Measurements from ENCODE around the gene MESD.

The MESD gene

GRCh38 chr15:80989518-80990478 is at the start of gene MESD:
Gene MESD, minus strand, starts transcription at chr15:80989819. Its CDS starts 28 bp downstream, at chr15:80989791.
- peak; percentile 97 for DNase-seq

- no peak for DNase-seq
These were observed 49.5 kb upstream of the MESD start for GRCh38 chr15:81038975-81039607.

GRCh38 chr15:81037952-81038743 is 48.5 kb upstream of the MESD start:
- no peak for DNase-seq

DNA sequence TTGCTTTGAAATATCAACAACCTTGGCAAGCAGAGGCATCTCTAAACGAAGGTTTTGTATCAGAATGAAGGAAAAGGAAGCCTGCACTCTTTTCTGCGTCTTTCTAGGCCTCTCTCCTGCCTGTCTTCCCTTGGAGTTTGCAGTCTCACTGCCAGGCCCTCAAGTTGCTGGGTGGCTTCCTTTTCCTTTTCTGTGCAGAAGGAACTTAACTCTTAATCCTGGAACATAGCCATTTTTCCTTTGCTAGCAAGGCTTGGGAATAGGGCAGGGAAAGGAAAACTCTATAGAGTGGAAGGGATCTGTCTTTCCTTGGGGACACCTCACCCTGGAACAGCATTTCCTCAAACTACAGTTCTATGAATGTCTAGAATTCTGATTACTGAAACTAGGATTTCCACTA is 43.9 kb upstream of the MESD start:
- DNase-seq = no peak

DNA sequence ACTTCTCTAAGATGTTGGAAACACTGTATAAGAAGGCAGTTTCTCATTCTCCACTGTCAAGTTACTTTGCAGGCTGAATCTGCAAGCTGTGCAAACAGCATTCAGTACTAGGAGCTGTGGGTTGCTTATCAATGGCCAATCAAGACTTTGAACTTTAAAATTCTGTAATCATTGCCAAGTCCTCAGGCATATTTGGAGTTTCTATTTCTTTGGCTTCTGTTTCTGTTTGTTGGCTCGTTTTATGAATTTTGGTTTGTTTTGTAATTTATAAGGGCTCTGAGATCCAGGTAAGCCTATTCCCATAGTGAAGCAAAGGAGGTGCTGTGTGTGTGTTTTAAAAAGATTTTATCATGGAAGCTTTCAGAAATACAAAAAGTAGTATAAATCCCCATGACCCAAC is 43.2 kb upstream of the MESD start:
- no peak for DNase-seq

GRCh38 chr15:81032355-81032754 is 42.7 kb upstream of the MESD start:
- no peak for DNase-seq

- no peak for DNase-seq
These were observed 41.6 kb upstream of the MESD start for GRCh38 chr15:81031203-81031602.

- no peak for DNase-seq
These were observed 40.7 kb upstream of the MESD start for GRCh38 chr15:81030301-81030750.

- no peak for DNase-seq
These were observed 40.0 kb upstream of the MESD start for GRCh38 chr15:81029414-81030300.

DNA sequence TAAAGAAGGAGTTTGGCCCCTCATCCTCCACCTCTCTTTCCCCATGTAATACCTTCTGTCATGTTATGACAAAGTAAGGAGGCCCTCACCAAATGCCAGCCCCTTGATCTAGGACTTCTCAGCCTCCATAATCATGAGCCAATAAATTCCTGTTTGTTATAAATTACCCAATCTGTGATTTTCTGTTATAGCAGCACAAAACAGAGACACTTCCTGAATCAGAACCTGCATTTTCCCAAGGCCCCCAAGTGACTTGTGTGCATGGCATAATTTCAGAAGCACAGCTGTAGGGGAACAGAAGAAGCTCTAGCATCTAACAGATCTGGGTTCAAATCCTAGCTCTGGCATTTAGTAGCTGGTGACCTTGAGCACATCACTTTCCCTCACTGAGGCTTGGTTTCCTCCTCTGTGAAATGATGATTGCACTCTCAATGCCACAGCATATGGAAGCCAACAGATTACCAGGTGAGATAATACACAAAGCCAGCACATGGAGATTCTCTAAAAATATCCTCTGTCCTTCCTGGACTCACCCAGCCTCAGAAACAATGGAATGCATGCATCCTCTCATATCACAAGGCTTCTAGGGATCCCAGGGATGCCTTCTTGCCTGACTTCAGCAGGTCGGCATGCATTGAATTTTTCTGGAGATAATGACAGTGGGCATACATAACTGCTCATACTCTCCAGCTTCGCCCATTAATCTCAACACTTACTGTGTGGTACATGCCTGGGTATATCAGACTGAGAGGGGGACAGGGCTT is 37.4 kb upstream of the MESD start:
- no peak for DNase-seq

DNA sequence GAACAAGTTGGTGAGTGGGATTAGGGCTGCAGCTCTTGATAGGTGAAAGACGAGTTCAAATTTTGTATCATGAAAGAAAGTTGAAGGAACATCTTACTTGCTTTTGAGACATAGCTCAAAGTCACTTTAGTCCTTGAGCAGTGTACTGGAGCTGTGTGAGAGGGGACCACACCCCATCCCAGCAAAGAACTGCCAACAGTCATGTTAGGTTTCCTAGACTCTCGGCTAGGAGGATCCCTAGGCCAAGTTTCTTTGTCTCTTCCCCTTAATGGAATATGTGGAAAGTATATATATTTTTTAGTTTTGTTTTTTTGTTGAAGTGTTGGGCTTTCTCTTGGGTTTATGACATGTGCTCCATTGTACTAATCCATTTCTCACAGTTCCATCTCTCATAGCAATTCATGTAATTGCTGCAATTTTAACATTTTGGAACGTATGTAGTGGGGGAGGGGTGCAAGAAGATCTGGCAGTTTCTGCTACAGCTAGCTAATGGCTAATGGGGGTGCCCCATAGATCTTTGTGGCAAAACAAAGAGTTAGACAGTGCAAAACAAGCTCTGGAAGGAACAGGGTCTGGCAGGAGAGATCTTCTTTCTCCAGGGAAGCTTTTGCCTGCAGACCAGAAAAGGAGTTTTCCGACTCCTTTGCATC is 36.2 kb upstream of the MESD start:
- DNase-seq = no peak

DNA sequence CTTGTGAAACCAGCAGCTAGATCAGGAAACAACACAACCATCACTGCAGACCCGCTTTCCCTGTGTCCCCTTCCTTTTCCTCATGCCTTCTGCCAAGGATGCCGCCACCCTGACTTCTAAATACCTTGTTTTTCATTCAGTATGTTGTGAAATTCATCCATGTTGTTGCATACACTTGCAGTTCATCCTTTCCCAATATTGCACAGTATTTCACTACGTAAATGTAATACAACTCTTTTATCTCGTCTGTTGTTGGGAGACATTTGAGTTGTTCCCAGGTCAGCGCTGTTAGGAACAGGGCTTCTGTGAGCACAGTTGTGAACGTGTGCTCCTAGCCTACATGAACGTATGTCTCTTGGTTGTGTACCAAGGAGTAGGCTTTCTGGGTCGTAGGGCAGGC is 35.3 kb upstream of the MESD start:
- DNase-seq = no peak

GRCh38 chr15:81024265-81024872 is 34.8 kb upstream of the MESD start:
- DNase-seq = no peak

GRCh38 chr15:81023483-81024264 is 34.1 kb upstream of the MESD start:
- peak; percentile 46 for DNase-seq

DNA sequence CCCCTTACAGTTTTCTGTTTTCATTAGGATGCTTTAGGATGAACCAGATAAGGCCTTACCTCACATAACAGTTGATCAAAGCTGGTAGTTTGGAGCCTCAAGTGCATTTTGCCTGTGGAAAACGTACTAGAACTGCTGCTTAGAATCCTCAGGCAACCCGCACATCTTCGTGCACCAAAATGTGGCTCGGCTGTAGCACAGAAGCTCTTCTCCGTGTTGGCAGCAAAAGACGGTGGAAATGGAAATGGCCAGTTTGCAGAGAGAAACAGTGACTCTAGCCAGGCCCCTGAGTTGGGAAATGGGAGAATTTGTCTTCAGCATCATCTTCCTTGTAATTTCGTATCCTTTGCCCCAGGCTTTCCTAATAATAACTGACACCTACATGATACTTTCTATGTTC is 31.7 kb upstream of the MESD start:
- no peak for DNase-seq

GRCh38 chr15:81018197-81018596 is 28.6 kb upstream of the MESD start:
- DNase-seq = no peak

- DNase-seq = no peak
These were observed 27.0 kb upstream of the MESD start for GRCh38 chr15:81016489-81017068.

DNA sequence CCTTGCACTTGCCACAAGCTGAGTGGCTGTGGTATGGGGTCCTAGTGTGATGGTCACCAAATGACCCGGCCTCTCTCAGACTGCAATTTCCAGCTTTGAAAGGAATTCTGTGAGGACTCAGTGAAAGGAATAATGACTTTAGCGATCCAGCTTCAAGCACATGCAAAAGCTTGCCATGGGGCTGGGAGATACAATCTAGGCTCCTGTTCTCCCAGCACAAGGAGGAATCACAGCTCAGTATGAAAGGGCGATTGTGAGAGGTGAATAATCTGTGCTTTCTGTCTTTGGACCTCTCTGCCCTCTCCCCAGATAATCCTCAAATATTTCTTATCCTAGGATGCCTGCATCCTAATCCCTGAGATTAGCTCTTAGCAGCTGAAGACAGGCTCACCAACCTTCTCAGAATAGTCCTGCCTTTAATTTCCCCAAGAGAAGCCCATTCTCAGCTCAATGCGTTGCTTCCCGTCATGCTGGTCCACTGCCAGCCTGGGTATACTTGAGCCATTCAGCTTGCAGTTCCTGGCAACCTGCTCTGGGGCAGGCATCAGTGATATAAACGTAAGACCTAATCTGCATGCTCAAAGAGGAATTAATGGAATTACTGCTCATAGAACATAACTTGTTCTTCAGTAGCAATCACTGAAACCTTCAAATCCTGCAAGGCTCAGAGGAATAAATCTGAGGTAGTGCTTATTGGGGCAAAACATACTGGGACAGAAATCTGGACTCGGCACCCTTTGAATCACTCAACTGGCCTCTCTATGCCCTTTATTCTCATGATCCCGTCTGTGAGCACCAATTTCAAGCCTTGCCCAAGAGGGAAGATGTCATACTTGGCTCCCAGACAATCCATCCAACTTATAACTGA is 26.2 kb upstream of the MESD start:
- no peak for DNase-seq

Data from activated CD4-positive, CD25-positive, alpha-beta regulatory T cell treated with anti-CD3 and anti-CD28 coated beads, Interleukin-2, amount 50 U/mL, for 72 hours (primary cell).